ENCODE measurements around the gene TOB2.
"Not testable (repeated sequence)": the region's sequence is repeated elsewhere in the genome, so short reads cannot be mapped to it uniquely, and the experiment has no call there.

TOB2 gene

GRCh38 chr22:41410311-41410751 lies 36.3 kb downstream of the TOB2 start:
- no peak for DNase-seq (ENCODE audit: extremely low read depth, low read depth)
- H3K4me3 ChIP-seq (replicated peaks; ENCODE audit: low read depth, low read length): no peak overlapping the region
- no peak for TF ChIP-seq CTCF (IDR thresholded peaks at IDR 0.05; ENCODE audit: low read depth, low read length, missing control alignments)

- H3K4me3 ChIP-seq (replicated peaks; ENCODE audit: low read depth, low read length): no peak overlapping the region
- DNase-seq (ENCODE audit: extremely low read depth, low read depth): no peak
- no peak for TF ChIP-seq CTCF (IDR thresholded peaks at IDR 0.05; ENCODE audit: low read depth, low read length, missing control alignments)
These were observed 37.9 kb downstream of the TOB2 start for GRCh38 chr22:41408665-41409064.

- TF ChIP-seq CTCF (IDR thresholded peaks at IDR 0.05; ENCODE audit: low read depth, low read length, missing control alignments): no peak
- H3K4me3 ChIP-seq (replicated peaks; ENCODE audit: low read depth, low read length): no peak overlapping the region
- DNase-seq (ENCODE audit: extremely low read depth, low read depth): no peak
These were observed 39.2 kb downstream of the TOB2 start for GRCh38 chr22:41407433-41407832.

GRCh38 chr22:41406410-41406809 lies 40.2 kb downstream of the TOB2 start:
- no peak for DNase-seq (ENCODE audit: extremely low read depth, low read depth)
- no peak overlapping the region for H3K4me3 ChIP-seq (replicated peaks; ENCODE audit: low read depth, low read length)
- TF ChIP-seq CTCF (IDR thresholded peaks at IDR 0.05; ENCODE audit: low read depth, low read length, missing control alignments): no peak

GRCh38 chr22:41405588-41405987 lies 41.0 kb downstream of the TOB2 start:
- DNase-seq (ENCODE audit: extremely low read depth, low read depth): no peak
- TF ChIP-seq CTCF (IDR thresholded peaks at IDR 0.05; ENCODE audit: low read depth, low read length, missing control alignments): no peak
- no peak overlapping the region for H3K4me3 ChIP-seq (replicated peaks; ENCODE audit: low read depth, low read length)

- peak; percentile 92 for TF ChIP-seq CTCF (IDR thresholded peaks at IDR 0.05; ENCODE audit: low read depth, low read length, missing control alignments)
- DNase-seq (ENCODE audit: extremely low read depth, low read depth): peak; percentile 73
- no peak overlapping the region for H3K4me3 ChIP-seq (replicated peaks; ENCODE audit: low read depth, low read length)
These were observed 42.9 kb downstream of the TOB2 start for GRCh38 chr22:41403532-41404318.

GRCh38 chr22:41402851-41403250 lies 43.8 kb downstream of the TOB2 start:
- H3K4me3 ChIP-seq (replicated peaks; ENCODE audit: low read depth, low read length); DNase-seq (ENCODE audit: extremely low read depth, low read depth): not testable (repeated sequence)

Measured in HFF-Myc (cell line).